Measurements from ENCODE around the gene SETBP1.

DNA sequence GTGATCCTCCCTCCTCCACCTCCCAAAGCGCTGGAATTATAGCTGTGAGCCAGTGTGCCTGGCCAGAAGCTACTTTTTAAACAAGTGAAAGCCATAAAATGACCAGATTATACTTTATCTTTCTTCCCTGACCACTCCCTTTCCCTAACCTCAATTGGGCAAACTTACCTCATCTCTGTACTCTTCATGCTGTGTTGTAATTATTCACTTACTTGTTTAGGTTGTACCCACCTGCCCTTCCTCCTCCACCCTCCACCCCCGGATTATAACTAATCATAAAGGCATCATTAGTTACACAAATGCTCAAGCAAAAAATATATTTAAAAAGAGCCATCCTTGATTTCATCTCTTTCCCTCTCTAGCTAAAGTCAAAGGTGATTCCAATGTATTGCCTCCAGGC lies 279.9 kb downstream of the SETBP1 start:
- TF ChIP-seq POLR2AphosphoS5 (IDR thresholded peaks at IDR 0.05; ENCODE audit: low read depth, low read length) (no peak), POLR2A (IDR thresholded peaks at IDR 0.05; ENCODE audit: low read depth, low read length) (no peak)
